HCT116 (cell line): ENCODE data around the gene HSF2BP. TPM values are rescaled to one million over a fixed set of nuclear protein-coding genes. Genes with fewer than 3 reads are reported as not detected.

Experiments
- ATAC-seq: fragments of 200-7000 bp; cut with Tn5 transposase; 2 replicates; pipeline ENCODE4 v1.9.1; 2020; ENCODE audit warnings: mild to moderate bottlenecking, moderate library complexity
- BruUV-seq: library from RNA; stranded (reverse); fragments of 400-500 nt; replicated peaks from 2 replicates; lab custom pipeline; 2021; lab: Mats Ljungman, UMichigan
- CTCF ChIA-PET: fragments of 300-600 bp; sonication (Branson Sonifier 250); formaldehyde crosslinking; loops from one replicate; lab custom pipeline; 2021; ENCODE audit warnings: antibody characterized with exemption; lab: Charles Lee
- POLR2A ChIA-PET: fragments of 300-600, 350-600 bp; sonication (Branson Sonifier 250); formaldehyde crosslinking; loops from one replicate; lab custom pipeline; 2021; ENCODE audit warnings: antibody characterized with exemption; lab: Charles Lee
- RAD21 ChIA-PET, 2 experiments: fragments of 300-600 bp; sonication (Branson Sonifier 250); formaldehyde crosslinking; loops; one replicate each; lab custom pipeline; 2023; ENCODE audit warnings: low total read pairs in 2 of 2; ENCODE audit not compliant: uncharacterized antibody in 2 of 2, unreplicated experiment in 2 of 2, low non-redundant PET in 1 of 2; lab: Charles Lee
- DNase-seq: peaks from one replicate; pipeline ENCODE4 v3.0.0-alpha.2; 2010; ENCODE audit warnings: low read depth, low spot score
- H2AFZ ChIP-seq: fragments of 200-600 bp; shearing (Covaris generic), sonication (generic); 2 replicates; pipeline ENCODE4 v1.6.1; 2017; ENCODE audit warnings: low read depth, mixed run types, mixed read lengths, antibody characterized with exemption, low read length; ENCODE audit not compliant: poor library complexity, severe bottlenecking
- H3K27ac ChIP-seq: 2 replicates; pipeline ENCODE4 v1.5.1; 2012; ENCODE audit warnings: low read depth, low read length
- H3K27me3 ChIP-seq: fragments of 200-600 bp; sonication (generic); 2 replicates; pipeline ENCODE4 v1.6.1; 2016; ENCODE audit warnings: mixed run types, low read length, mixed read lengths; ENCODE audit not compliant: insufficient read depth
- H3K36me3 ChIP-seq, 2 experiments: fragments of 200-500 bp in 1 of 2; fragments of 200-600 bp in 1 of 2; sonication (Bioruptor generic) in 1 of 2; sonication (generic) in 1 of 2; 2 replicates each; pipeline versions ENCODE4 v1.5.1 to v1.6.1; 2014 to 2016; ENCODE audit warnings: low read length in 2 of 2, inconsistent platforms in 1 of 2, mixed read lengths in 1 of 2, mixed run types in 1 of 2; ENCODE audit not compliant: insufficient read depth in 2 of 2, control insufficient read depth in 1 of 2
- H3K4me1 ChIP-seq, 2 experiments: fragments of 200-600 bp in 1 of 2; sonication (generic) in 1 of 2; 2 replicates each; pipeline versions ENCODE4 v1.5.1 to v1.6.1; 2012 to 2017; ENCODE audit warnings: low read length in 2 of 2, inconsistent platforms in 1 of 2, mild to moderate bottlenecking in 1 of 2, mixed read lengths in 1 of 2, mixed run types in 1 of 2, moderate library complexity in 1 of 2; ENCODE audit not compliant: insufficient read depth in 2 of 2, control insufficient read depth in 1 of 2
- H3K4me2 ChIP-seq: fragments of 200-600 bp; sonication (generic); 2 replicates; pipeline ENCODE4 v1.6.1; 2017; ENCODE audit warnings: mixed run types, low read length, mixed read lengths
- H3K4me3 ChIP-seq, 2 experiments: fragments of 200-600 bp in 1 of 2; sonication (generic) in 1 of 2; replicated peaks in 1 of 2; 2 replicates each; pipeline ENCODE4 v1.5.1; 2011 to 2016; ENCODE audit warnings: low read length in 2 of 2, control low read depth in 1 of 2, low read depth in 1 of 2, mild to moderate bottlenecking in 1 of 2, mixed read lengths in 1 of 2, mixed run types in 1 of 2
- H3K79me2 ChIP-seq: fragments of 200-600 bp; sonication (generic); 2 replicates; pipeline ENCODE4 v1.6.1; 2017; ENCODE audit warnings: mild to moderate bottlenecking, mixed run types, low read length, moderate library complexity, mixed read lengths; ENCODE audit not compliant: insufficient read depth
- H3K9ac ChIP-seq: fragments of 200-600 bp; sonication (generic); 2 replicates; pipeline ENCODE4 v1.6.1; 2016; ENCODE audit warnings: low read length, mixed read lengths
- H3K9me2 ChIP-seq: fragments of 200-600 bp; sonication (generic), shearing (Covaris generic); 2 replicates; pipeline ENCODE4 v1.6.1; 2017; ENCODE audit warnings: mixed run types, mild to moderate bottlenecking, moderate library complexity; ENCODE audit not compliant: insufficient read depth
- H3K9me3 ChIP-seq, 2 experiments: fragments of 200-500 bp in 1 of 2; fragments of 200-600 bp in 1 of 2; sonication (Bioruptor generic) in 1 of 2; sonication (generic) in 1 of 2; 2 replicates each; pipeline ENCODE4 v1.6.1; 2014 to 2017; ENCODE audit warnings: low read length in 2 of 2, mixed read lengths in 2 of 2, inconsistent platforms in 1 of 2, low read depth in 1 of 2, mild to moderate bottlenecking in 1 of 2, mixed run types in 1 of 2, moderate library complexity in 1 of 2; ENCODE audit not compliant: control insufficient read depth in 1 of 2, insufficient read depth in 1 of 2
- H4K20me1 ChIP-seq: fragments of 200-600 bp; sonication (generic), shearing (Covaris generic); 2 replicates; pipeline ENCODE4 v1.6.1; 2017; ENCODE audit warnings: mixed run types, mild to moderate bottlenecking, moderate library complexity; ENCODE audit not compliant: insufficient read depth
- CBX3 ChIP-seq: IDR thresholded peaks from 2 replicates; pipeline ENCODE4 v1.6.1; 2012; ENCODE audit warnings: low read depth
- CEBPB ChIP-seq: IDR thresholded peaks from 2 replicates; pipeline ENCODE4 v1.6.1; 2012; ENCODE audit warnings: low read depth
- EGR1 ChIP-seq: IDR thresholded peaks from 2 replicates; pipeline ENCODE4 v1.6.1; 2012; ENCODE audit warnings: low read depth
- ELF1 ChIP-seq: IDR thresholded peaks from 2 replicates; pipeline ENCODE4 v1.6.1; 2012; ENCODE audit warnings: low read depth, borderline replicate concordance
- EZH2 ChIP-seq: fragments of 200-600 bp; sonication (generic); IDR thresholded peaks from 2 replicates; pipeline ENCODE4 v1.6.1; 2017; ENCODE audit warnings: antibody characterized with exemption, mixed run types
- EZH2phosphoT487 ChIP-seq: fragments of 200-600 bp; IDR thresholded peaks from 2 replicates; pipeline ENCODE4 v1.6.1; 2018; ENCODE audit warnings: antibody characterized with exemption, borderline replicate concordance
- FOSL1 ChIP-seq: IDR thresholded peaks from 2 replicates; pipeline ENCODE4 v1.6.1; 2012; ENCODE audit warnings: low read depth
- JUND ChIP-seq: IDR thresholded peaks from 2 replicates; pipeline ENCODE4 v1.6.1; 2012
- POLR2A ChIP-seq: IDR thresholded peaks from 2 replicates; pipeline ENCODE4 v1.7.0; 2011; ENCODE audit warnings: borderline replicate concordance; ENCODE audit not compliant: insufficient read depth, insufficient read length; ENCODE audit errors: extremely low read depth
- RAD21 ChIP-seq: IDR thresholded peaks from 2 replicates; pipeline ENCODE4 v1.6.1; 2012; ENCODE audit warnings: low read depth, mild to moderate bottlenecking
- SIN3A ChIP-seq: IDR thresholded peaks from 2 replicates; pipeline ENCODE4 v1.6.1; 2012; ENCODE audit warnings: low read depth
- SP1 ChIP-seq: IDR thresholded peaks from 2 replicates; pipeline ENCODE4 v1.6.1; 2012; ENCODE audit warnings: low read depth
- ZFX ChIP-seq: fragments of 450-650 bp; IDR thresholded peaks from 2 replicates; pipeline ENCODE4 v1.6.1; 2017
- intact Hi-C: fragments of 100-400 bp; cut with micrococcal nuclease; formaldehyde crosslinking; loops from 2 replicates; pipeline ENCODE4 v1.10.0; 2022
- total RNA-seq: library from RNA; stranded (reverse); gene quantifications from one replicate; pipeline ENCODE4 v1.2.1, GENCODE V29; 2021; ENCODE audit not compliant: unreplicated experiment
- TF ChIP-seq, protein P1 (sequence below): IDR thresholded peaks from 2 replicates; pipeline ENCODE4 v1.6.1; 2012
- TF ChIP-seq, protein P2 (sequence below): IDR thresholded peaks from 2 replicates; pipeline ENCODE4 v1.6.1; 2012
- TF ChIP-seq, protein P3 (sequence below), 3 experiments: fragments of 200-600 bp in 1 of 3; sonication (generic) in 1 of 3; IDR thresholded peaks in 2 of 3; conservative IDR thresholded peaks in 1 of 3; 2 replicates each; pipeline ENCODE4 v1.5.1; 2012 to 2017; ENCODE audit warnings: low read depth in 2 of 3, low read length in 2 of 3, antibody characterized with exemption in 1 of 3, borderline replicate concordance in 1 of 3, control low read depth in 1 of 3, mild to moderate bottlenecking in 1 of 3, mixed read lengths in 1 of 3, mixed run types in 1 of 3, moderate library complexity in 1 of 3; ENCODE audit not compliant: insufficient read depth in 1 of 3
- TF ChIP-seq, protein P4 (sequence below): IDR thresholded peaks from 2 replicates; pipeline ENCODE4 v1.6.1; 2011; ENCODE audit warnings: mild to moderate bottlenecking, low read length, moderate library complexity; ENCODE audit not compliant: insufficient replicate concordance; ENCODE audit errors: extremely low read depth

Gene HSF2BP
- total RNA-seq, 1 experiment from 2014 or later = 0.59 TPM

DNA sequence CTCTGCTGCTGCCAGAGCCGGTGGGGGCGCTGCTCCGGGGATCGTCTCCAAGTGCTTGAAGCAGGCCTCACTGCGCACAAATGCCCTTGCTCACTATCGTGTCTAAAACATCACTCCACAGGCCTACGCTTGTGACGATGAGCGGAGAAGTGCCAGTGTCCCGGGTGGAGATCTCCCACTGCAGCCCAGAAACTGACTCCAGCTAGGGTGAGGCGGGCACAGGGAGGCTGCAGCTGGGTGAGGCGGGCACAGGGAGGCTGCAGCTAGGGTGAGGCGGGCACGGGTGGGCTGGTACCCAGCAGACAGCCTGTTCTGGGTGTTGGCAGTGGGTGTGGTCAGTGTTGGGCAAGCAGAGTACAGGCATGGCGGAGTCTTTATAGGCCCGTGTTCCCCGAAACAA is 36.9 kb upstream of the HSF2BP start:
- ChIA-PET RAD21 (no interaction called here), POLR2A (no interaction called here), CTCF (no interaction called here)
- Histone ChIP-seq H3K9me2 (no peaks in the 10 kb centered on the region), H3K9ac (no peak overlapping the region), H3K4me3 (no peak overlapping the region), H3K27ac (no peak overlapping the region), H3K4me2 (no peak overlapping the region), H2AFZ (no peak overlapping the region), H3K36me3 (peaks cover 27 to 32% of the 10 kb centered on the region in 2 experiments; a peak in 3 of 4 replicates), H3K9me3 (no peaks in the 10 kb centered on the region), H4K20me1 (no peaks in the 10 kb centered on the region), H3K4me1 (peaks cover 7 to 12% of the 10 kb centered on the region in 2 experiments), H3K79me2 (no peaks in the 10 kb centered on the region), H3K27me3 (no peaks in the 10 kb centered on the region)
- TF ChIP-seq EZH2phosphoT487 (no peak), CBX3 (no peak), CEBPB (no peak), EGR1 (no peak), EZH2 (no peak), JUND (no peak)
- TF ChIP-seq, protein P1, sequence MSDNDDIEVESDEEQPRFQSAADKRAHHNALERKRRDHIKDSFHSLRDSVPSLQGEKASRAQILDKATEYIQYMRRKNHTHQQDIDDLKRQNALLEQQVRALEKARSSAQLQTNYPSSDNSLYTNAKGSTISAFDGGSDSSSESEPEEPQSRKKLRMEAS = no peak
- TF ChIP-seq, protein P2, sequence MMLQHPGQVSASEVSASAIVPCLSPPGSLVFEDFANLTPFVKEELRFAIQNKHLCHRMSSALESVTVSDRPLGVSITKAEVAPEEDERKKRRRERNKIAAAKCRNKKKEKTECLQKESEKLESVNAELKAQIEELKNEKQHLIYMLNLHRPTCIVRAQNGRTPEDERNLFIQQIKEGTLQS = no peak
- intact Hi-C loops = no loop called here
- ATAC-seq (no peak), DNase-seq (no peak)
- no TSS peak for BruUV-seq

DNA sequence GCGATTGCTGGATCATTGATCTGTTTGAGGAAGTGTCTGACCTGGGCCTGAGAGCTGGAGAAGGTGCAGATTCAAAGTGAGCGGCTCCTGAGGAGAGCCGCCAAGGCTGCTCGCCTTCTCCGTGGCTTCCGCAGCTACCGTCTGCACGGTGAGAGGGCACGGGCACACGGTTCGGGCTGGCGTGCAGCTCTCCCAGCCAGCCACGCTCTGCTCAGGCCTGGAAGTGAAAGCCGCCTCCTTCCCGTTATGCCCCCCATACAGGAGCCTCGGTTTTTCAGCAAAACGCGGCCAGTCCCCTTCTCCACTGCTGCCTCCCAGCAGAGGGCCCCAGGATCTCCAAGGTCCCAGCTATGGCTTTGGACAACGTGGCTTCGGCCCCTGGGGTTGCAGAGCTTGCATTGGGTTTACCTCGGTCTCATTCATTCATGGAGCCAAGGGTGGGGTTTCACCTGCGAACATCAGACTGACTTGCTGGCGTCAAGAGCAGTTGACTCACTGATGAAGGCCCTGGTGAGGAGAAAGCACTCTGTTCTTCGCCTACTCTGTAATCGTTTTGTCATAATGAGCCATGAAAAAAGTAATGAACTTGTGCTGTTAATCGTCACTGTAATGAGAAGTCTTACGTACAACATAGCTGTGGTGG is 35.3 kb upstream of the HSF2BP start:
- Histone ChIP-seq H3K27me3 (no peaks in the 10 kb centered on the region), H4K20me1 (no peaks in the 10 kb centered on the region), H2AFZ (no peak overlapping the region), H3K9ac (no peak overlapping the region), H3K4me2 (no peak overlapping the region), H3K9me3 (no peaks in the 10 kb centered on the region), H3K36me3 (peaks cover 33 to 49% of the 10 kb centered on the region in 2 experiments; a peak in 3 of 4 replicates), H3K4me3 (no peak overlapping the region), H3K27ac (no peak overlapping the region), H3K9me2 (no peaks in the 10 kb centered on the region), H3K79me2 (no peaks in the 10 kb centered on the region), H3K4me1 (no peaks in the 10 kb centered on the region)
- POLR2A ChIA-PET = no interaction called here
- no peak for DNase-seq
- RAD21 ChIA-PET = no interaction called here
- no peak for ATAC-seq
- CTCF ChIA-PET = no interaction called here
- intact Hi-C loops = no loop called here
- BruUV-seq = no TSS peak
- TF ChIP-seq, protein P3, sequence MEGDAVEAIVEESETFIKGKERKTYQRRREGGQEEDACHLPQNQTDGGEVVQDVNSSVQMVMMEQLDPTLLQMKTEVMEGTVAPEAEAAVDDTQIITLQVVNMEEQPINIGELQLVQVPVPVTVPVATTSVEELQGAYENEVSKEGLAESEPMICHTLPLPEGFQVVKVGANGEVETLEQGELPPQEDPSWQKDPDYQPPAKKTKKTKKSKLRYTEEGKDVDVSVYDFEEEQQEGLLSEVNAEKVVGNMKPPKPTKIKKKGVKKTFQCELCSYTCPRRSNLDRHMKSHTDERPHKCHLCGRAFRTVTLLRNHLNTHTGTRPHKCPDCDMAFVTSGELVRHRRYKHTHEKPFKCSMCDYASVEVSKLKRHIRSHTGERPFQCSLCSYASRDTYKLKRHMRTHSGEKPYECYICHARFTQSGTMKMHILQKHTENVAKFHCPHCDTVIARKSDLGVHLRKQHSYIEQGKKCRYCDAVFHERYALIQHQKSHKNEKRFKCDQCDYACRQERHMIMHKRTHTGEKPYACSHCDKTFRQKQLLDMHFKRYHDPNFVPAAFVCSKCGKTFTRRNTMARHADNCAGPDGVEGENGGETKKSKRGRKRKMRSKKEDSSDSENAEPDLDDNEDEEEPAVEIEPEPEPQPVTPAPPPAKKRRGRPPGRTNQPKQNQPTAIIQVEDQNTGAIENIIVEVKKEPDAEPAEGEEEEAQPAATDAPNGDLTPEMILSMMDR (IDR thresholded peaks at IDR 0.05 in 2 of 3, conservative IDR thresholded peaks at IDR 0.05 in 1 of 3; ENCODE audit: borderline replicate concordance in 1 of 3, insufficient read depth in 1 of 3, low read depth in 2 of 3, low read length in 2 of 3) = no peak
- TF ChIP-seq, protein P2 = no peak
- TF ChIP-seq CEBPB (no peak), SIN3A (no peak), ELF1 (no peak), JUND (no peak), POLR2A (no peak), RAD21 (no peak), ZFX (no peak), FOSL1 (no peak), SP1 (no peak)
- TF ChIP-seq, protein P1 = no peak
- TF ChIP-seq, protein P4, sequence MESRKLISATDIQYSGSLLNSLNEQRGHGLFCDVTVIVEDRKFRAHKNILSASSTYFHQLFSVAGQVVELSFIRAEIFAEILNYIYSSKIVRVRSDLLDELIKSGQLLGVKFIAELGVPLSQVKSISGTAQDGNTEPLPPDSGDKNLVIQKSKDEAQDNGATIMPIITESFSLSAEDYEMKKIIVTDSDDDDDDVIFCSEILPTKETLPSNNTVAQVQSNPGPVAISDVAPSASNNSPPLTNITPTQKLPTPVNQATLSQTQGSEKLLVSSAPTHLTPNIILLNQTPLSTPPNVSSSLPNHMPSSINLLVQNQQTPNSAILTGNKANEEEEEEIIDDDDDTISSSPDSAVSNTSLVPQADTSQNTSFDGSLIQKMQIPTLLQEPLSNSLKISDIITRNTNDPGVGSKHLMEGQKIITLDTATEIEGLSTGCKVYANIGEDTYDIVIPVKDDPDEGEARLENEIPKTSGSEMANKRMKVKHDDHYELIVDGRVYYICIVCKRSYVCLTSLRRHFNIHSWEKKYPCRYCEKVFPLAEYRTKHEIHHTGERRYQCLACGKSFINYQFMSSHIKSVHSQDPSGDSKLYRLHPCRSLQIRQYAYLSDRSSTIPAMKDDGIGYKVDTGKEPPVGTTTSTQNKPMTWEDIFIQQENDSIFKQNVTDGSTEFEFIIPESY = no peak
